ENCODE results near the gene SPG21. TPM values are rescaled to one million over a fixed set of nuclear protein-coding genes. Genes with fewer than 3 reads are reported as not detected.

Gene SPG21
- polyA plus RNA-seq, 1 donor from 2014 or later: 67.7 TPM

DNA sequence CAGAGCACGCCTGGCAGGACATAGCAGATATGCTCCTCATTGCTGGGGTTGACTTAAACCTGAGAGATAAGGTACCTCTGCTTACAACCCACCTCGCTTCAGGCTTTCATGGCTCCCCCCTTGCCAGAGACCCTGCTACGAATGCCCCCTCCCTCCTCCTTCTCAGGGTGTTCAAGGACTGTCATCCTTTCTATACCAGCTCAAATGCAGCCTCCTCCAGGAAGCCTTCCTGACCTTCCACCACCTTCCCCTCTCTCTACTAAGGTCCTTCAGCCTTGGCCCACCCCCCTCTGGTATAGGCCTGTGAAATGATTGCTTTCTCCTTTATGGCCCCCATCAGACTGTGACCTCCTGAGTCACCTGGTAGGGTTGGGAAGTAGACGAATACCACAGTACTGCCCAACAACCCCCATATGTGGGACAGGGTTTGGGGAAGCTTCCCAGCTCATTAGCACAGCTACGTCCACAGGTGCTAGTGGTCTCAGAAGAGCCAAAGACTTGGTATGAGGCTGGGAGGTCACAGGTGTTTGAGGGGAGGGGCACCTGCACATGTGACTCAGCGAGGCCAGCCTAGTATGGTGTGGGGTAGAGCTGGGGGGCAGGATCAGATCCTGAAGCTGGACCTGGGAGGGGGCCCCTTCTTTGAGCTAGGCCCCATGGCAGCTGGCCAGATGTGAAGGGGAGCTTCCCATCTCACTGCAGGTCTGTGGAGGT, 46.0 kb downstream of the SPG21 start:
- Histone ChIP-seq H3K36me3 (ENCODE audit: insufficient read depth, low read length) (no peaks in the 10 kb centered on the region), H3K9me3 (ENCODE audit: low read length) (no peaks in the 10 kb centered on the region), H4K20me1 (ENCODE audit: insufficient read depth) (no peaks in the 10 kb centered on the region), H3F3A (ENCODE audit: insufficient read depth, low read length, poor library complexity, severe bottlenecking) (no peaks in the 10 kb centered on the region), H3K9me2 (ENCODE audit: insufficient read depth, low read length) (no peaks in the 10 kb centered on the region), H3K4me3 (ENCODE audit: low read length) (no peak overlapping the region), H3K79me2 (replicated peaks; ENCODE audit: insufficient read depth, low read length) (no peaks in the 10 kb centered on the region), H3K27ac (ENCODE audit: low read length) (no peak overlapping the region), H3K9ac (ENCODE audit: low read length) (no peak overlapping the region), H3K27me3 (ENCODE audit: insufficient read depth, low read depth, low read length) (no peaks in the 10 kb centered on the region), H2AFZ (ENCODE audit: low read depth, low read length) (no peak overlapping the region), H3K4me2 (ENCODE audit: low read length) (no peak overlapping the region)
- TF ChIP-seq, protein P1, sequence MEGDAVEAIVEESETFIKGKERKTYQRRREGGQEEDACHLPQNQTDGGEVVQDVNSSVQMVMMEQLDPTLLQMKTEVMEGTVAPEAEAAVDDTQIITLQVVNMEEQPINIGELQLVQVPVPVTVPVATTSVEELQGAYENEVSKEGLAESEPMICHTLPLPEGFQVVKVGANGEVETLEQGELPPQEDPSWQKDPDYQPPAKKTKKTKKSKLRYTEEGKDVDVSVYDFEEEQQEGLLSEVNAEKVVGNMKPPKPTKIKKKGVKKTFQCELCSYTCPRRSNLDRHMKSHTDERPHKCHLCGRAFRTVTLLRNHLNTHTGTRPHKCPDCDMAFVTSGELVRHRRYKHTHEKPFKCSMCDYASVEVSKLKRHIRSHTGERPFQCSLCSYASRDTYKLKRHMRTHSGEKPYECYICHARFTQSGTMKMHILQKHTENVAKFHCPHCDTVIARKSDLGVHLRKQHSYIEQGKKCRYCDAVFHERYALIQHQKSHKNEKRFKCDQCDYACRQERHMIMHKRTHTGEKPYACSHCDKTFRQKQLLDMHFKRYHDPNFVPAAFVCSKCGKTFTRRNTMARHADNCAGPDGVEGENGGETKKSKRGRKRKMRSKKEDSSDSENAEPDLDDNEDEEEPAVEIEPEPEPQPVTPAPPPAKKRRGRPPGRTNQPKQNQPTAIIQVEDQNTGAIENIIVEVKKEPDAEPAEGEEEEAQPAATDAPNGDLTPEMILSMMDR (IDR thresholded peaks at IDR 0.05; ENCODE audit: poor library complexity, severe bottlenecking): no peak
- TF ChIP-seq POLR2AphosphoS5 (IDR thresholded peaks at IDR 0.05): no peak
- no peak for TF ChIP-seq EP300 (conservative IDR thresholded peaks at IDR 0.05; ENCODE audit: poor library complexity, severe bottlenecking)
- TF ChIP-seq, protein P2, sequence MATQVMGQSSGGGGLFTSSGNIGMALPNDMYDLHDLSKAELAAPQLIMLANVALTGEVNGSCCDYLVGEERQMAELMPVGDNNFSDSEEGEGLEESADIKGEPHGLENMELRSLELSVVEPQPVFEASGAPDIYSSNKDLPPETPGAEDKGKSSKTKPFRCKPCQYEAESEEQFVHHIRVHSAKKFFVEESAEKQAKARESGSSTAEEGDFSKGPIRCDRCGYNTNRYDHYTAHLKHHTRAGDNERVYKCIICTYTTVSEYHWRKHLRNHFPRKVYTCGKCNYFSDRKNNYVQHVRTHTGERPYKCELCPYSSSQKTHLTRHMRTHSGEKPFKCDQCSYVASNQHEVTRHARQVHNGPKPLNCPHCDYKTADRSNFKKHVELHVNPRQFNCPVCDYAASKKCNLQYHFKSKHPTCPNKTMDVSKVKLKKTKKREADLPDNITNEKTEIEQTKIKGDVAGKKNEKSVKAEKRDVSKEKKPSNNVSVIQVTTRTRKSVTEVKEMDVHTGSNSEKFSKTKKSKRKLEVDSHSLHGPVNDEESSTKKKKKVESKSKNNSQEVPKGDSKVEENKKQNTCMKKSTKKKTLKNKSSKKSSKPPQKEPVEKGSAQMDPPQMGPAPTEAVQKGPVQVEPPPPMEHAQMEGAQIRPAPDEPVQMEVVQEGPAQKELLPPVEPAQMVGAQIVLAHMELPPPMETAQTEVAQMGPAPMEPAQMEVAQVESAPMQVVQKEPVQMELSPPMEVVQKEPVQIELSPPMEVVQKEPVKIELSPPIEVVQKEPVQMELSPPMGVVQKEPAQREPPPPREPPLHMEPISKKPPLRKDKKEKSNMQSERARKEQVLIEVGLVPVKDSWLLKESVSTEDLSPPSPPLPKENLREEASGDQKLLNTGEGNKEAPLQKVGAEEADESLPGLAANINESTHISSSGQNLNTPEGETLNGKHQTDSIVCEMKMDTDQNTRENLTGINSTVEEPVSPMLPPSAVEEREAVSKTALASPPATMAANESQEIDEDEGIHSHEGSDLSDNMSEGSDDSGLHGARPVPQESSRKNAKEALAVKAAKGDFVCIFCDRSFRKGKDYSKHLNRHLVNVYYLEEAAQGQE (IDR thresholded peaks at IDR 0.05; ENCODE audit: borderline replicate concordance): no peak
- TF ChIP-seq MXI1 (conservative IDR thresholded peaks at IDR 0.05; ENCODE audit: poor library complexity, severe bottlenecking): no peak
- no peak for TF ChIP-seq RAD21 (conservative IDR thresholded peaks at IDR 0.05)
- TF ChIP-seq SMC3 (conservative IDR thresholded peaks at IDR 0.05; ENCODE audit: poor library complexity): no peak
- TF ChIP-seq TAF1 (IDR thresholded peaks at IDR 0.05; ENCODE audit: low read depth): no peak
- no peak for TF ChIP-seq EZH2 (IDR thresholded peaks at IDR 0.05; ENCODE audit: borderline replicate concordance, insufficient read depth, low read length, poor library complexity, severe bottlenecking)

DNA sequence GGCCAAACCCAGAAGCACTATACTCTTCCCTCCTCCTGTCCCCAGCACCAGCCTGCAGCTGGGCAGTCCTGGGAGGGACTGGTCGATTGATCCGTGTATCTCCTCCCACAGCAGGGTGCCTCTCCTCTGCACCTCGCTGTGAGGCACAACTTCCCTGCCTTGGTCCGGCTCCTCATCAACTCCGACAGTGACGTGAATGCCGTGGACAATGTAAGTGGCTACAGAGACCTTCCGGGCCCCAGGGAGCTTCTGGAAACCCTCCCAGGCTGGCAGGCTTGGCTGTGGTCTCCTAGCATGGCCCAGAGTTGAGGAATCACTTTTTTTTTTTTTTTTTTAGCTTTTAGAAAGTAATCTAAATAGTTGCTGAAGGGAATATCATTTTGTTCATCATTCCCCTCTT, 47.4 kb downstream of the SPG21 start:
- TF ChIP-seq EP300 (conservative IDR thresholded peaks at IDR 0.05; ENCODE audit: poor library complexity, severe bottlenecking): no peak
- TF ChIP-seq, protein P1 (IDR thresholded peaks at IDR 0.05; ENCODE audit: poor library complexity, severe bottlenecking): no peak
- no peak for TF ChIP-seq RAD21 (conservative IDR thresholded peaks at IDR 0.05)
- no peak for TF ChIP-seq SMC3 (conservative IDR thresholded peaks at IDR 0.05; ENCODE audit: poor library complexity)
- no peak for TF ChIP-seq TAF1 (IDR thresholded peaks at IDR 0.05; ENCODE audit: low read depth)
- TF ChIP-seq, protein P2 (IDR thresholded peaks at IDR 0.05; ENCODE audit: borderline replicate concordance): no peak
- Histone ChIP-seq H3K4me3 (ENCODE audit: low read length) (no peak overlapping the region), H3K27me3 (ENCODE audit: insufficient read depth, low read depth, low read length) (no peaks in the 10 kb centered on the region), H3F3A (ENCODE audit: insufficient read depth, low read length, poor library complexity, severe bottlenecking) (no peaks in the 10 kb centered on the region), H2AFZ (ENCODE audit: low read depth, low read length) (no peak overlapping the region), H3K9me3 (ENCODE audit: low read length) (no peaks in the 10 kb centered on the region), H3K4me2 (ENCODE audit: low read length) (no peak overlapping the region), H3K9ac (ENCODE audit: low read length) (no peak overlapping the region), H3K79me2 (replicated peaks; ENCODE audit: insufficient read depth, low read length) (no peaks in the 10 kb centered on the region), H4K20me1 (ENCODE audit: insufficient read depth) (no peaks in the 10 kb centered on the region), H3K36me3 (ENCODE audit: insufficient read depth, low read length) (no peaks in the 10 kb centered on the region), H3K27ac (ENCODE audit: low read length) (no peak overlapping the region), H3K9me2 (ENCODE audit: insufficient read depth, low read length) (no peaks in the 10 kb centered on the region)
